ENCODE results near the gene ZNF462.
"Not testable (repeated sequence)": the region's sequence is repeated elsewhere in the genome, so short reads cannot be mapped to it uniquely, and the experiment has no call there.

ZNF462 gene

GRCh38 chr9:106963684-106964083 lies 100.7 kb downstream of the ZNF462 start:
- DNase-seq, result no peak

GRCh38 chr9:106964329-106964728 lies 101.4 kb downstream of the ZNF462 start:
- no peak for DNase-seq

DNA sequence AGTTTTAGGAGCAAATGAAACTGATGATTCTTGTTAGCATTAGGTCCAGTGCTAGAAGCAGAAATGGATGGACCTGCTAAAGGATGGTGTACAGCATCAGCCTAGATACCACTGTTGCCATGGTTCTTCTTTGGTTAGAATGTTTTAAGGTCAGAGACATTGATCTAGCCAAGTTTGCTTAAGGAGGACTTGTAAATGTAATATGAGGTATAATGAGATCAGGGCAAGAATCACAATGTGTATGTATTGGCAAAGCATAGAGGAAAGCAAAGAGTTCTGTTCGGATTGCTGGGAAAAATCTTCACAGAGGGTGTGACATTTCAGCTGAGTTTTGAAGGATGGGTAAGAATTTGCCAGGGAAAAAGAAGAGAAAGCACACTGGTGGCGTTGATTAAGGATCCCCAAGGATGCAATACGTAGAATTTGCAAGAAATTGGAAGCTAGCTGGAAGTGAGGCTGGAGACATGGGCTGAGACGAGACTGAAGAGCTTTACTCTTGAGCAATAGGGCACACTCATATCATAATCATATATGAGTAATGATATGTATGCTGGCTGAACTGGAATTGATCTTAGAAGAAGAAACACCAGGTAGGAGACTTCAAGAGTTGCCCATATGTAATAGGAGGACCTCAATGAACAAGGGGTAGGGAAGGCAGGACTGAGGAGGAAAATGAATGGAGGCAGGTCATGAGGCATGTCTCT lies 102.0 kb downstream of the ZNF462 start:
- no peak for DNase-seq

- no peak for DNase-seq
These were observed 103.5 kb downstream of the ZNF462 start for GRCh38 chr9:106966481-106966880.

DNA sequence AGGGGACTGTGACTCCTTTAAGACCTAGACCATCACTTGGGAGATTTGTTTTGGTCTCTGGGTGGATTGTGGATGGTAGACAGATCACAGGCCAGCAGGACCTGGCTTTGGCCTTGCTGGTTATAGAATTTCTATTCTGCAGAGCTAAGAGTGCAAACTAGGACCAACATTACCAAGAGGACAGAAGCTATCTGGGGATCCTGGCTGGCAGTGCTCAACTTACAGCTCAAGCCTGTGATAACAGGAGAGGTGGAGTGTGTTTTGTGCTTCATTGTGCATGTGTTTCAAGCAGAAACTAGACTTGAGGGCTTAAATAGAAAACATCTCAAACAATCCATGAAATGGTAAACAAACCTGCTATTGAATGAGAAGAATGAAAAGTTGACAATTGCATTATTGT lies 106.7 kb downstream of the ZNF462 start:
- no peak for DNase-seq

DNA sequence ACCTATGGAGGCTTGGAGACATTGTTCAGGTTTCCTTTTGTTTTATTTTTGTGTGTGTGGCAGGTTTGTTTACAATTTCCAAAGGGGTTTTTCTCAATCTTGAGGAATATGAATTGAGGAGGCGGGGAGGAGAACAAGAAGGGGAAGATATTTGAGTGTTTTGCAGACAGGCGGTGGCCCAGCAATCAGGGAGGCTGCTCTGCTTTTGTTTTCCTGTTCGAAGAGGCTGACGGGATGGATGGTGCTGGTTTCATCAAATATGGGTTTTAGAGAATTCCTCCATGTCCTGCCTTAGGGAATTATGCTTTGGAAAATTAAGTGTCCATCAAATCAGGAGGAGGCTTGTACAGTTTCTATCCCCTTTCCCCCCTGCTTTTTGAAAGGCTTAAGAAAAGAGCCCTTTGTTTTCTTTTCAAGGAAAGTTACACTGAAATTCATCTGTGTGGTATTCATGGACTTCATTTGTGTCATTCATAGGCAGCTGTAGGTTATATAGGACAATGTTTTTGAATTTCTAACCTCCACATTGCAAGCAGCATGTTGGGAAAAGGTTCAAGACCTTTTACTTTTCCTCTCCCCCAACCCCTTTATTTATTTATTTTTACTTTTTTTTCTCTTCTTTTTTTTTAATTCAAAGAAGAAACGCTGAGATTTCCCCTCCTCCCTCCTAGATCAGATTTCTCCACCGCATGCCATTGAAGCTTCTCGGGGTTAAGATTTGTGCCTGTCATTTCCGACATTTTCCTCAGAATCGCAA lies 107.4 kb downstream of the ZNF462 start:
- no peak for DNase-seq

DNA sequence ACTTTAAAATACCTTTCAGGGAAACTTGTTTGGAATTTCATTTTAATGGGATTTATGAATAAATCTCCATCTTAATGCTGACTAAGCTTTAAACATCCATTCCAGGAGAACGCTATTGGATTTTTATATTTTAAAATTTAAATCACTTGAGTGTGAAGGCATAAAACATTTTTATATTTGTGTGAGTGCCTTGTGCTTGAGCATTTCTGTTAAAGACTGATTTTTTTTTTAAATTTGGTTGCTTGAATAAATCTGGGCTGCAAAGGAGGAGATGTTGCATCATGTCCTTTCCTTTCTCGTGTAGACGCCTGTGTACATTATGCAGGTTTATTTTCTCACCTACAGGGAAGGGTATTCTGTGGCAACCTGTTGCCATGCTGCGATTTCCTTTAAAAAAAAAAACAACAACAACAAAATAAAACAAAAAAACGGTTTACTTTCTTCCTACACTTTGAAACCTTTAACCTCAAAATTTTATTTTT lies 108.1 kb downstream of the ZNF462 start:
- no peak for DNase-seq

- DNase-seq, result no peak
These were observed 109.1 kb downstream of the ZNF462 start for GRCh38 chr9:106972082-106972481.

- no peak for DNase-seq
These were observed 111.4 kb downstream of the ZNF462 start for GRCh38 chr9:106974341-106974740.

GRCh38 chr9:106976772-106977171 lies 113.8 kb downstream of the ZNF462 start:
- no peak for DNase-seq

- DNase-seq, result no peak
These were observed 117.7 kb downstream of the ZNF462 start for GRCh38 chr9:106980551-106981101.

- DNase-seq, result no peak
These were observed 118.7 kb downstream of the ZNF462 start for GRCh38 chr9:106981396-106982287.

- no peak for DNase-seq
These were observed 119.7 kb downstream of the ZNF462 start for GRCh38 chr9:106982636-106983035.

- no peak for DNase-seq
These were observed 120.4 kb downstream of the ZNF462 start for GRCh38 chr9:106983346-106983745.

- DNase-seq, result not testable (repeated sequence)
These were observed 126.9 kb downstream of the ZNF462 start for GRCh38 chr9:106989904-106990303.

GRCh38 chr9:106992186-106992585 lies 129.2 kb downstream of the ZNF462 start:
- no peak for DNase-seq

DNA sequence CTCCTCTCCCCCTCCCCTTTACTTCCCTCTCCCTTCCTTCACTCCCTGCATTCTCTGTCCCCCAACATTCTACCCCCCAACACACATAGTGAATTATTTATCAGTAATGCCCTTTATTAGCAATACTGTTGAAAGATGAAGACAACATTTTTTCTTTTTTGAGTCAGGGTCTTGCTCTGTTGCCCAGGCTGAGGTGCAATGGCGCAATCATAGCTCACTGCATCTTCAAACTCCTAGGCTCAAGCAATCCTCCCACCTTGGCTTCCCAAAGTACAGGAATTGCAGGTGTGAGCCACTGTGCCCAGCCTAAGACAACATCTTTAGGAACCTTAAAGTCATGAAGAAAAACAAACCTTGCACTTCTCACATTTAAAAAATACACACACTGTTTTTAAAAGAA lies 130.6 kb downstream of the ZNF462 start:
- no peak for DNase-seq

DNA sequence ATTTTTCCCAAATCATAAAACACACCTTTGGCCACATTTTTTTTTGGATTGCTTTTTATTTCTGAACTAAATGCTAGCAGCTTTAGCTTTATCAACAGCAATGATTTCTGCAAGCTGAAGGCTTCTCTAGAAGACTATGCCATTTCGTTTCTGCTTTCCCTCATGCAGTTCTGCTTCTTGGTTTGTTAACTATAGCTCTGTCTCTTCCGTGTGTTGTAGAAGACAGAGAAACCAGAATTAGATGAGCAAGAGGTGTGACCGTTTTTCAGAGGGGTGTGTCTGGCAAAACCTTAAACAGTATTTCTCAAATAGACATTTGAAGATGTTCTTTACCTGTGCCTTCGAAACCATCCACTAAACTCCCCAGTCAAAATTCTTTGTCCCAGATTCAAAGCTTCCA lies 131.5 kb downstream of the ZNF462 start:
- DNase-seq, result no peak

DNA sequence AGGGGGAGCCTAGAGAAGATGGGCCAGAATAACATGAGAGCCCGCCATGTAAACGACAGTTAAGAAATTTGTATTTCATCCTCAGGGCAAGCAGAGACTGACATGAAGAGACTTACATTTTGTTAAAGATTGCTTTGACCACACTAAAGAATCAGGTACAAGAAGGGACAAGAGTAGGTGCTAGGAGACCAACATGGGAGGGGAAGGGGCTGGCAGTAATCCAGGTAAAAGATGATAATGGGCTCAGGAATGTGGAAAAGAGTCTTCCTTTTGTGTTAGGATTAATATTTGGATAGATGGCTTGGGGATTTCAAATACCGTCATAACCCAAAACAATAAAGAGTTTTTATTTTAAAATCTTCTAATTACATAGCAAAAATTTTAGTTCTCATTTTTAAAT lies 137.3 kb downstream of the ZNF462 start:
- DNase-seq, result no peak

DNA sequence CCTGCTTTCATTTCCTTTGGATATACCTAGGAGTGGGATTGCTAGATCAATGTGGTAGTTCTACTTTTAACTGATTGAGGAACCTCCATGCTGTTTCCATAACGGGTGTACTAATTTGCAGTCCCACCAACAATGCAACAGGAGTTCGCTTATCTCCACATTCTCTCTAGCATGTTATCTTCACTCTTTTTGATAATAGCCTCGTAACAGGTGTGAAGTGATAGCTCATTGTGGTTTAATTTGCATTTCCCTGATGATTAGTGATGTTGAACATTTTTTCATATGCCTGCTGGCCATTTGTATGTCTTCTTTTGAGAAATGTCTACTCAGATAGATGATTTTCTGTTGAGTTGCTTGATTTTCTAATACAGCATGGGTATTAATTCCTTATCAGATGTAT lies 142.2 kb downstream of the ZNF462 start:
- DNase-seq, result no peak

- no peak for DNase-seq
These were observed 144.4 kb downstream of the ZNF462 start for GRCh38 chr9:107007402-107007801.

DNA sequence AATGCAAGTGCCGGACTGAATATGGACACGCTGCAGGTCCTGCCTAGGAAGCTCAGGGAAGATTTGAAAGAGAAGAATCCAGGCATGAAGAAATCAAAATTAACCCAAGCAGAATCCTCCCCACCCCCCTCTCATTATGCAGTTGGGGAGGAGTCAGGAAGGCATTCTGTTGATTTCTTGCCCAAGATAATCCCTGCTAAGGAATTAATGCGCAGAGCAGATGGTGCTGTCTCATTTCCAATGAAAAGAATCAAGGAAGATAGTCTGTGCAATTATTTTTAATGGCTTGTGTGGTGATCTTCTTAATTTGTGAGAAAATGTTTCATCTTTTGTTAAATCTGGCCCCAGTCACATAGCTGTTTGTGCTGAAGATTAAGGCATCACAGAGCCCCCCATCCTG lies 145.0 kb downstream of the ZNF462 start:
- DNase-seq, result no peak

DNA sequence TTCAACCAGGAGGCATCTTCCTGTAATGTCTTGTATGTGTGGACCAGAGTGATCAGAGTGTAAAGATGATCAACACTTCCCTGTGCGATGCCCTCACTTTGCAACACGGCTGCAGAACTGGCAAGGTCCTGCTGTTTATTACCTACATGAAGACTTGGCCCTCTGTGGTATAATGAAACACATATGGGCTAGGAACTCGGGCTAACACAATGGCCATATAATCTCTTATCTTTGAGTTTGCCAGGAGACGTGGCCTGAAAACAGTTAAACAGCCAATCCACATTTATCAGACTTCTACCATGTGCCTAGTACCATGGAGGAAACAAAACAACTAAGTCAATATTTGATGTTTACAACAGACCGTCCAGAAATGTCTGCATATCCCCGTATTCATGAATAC lies 145.5 kb downstream of the ZNF462 start:
- no peak for DNase-seq
